NCI-H2227 treated with DMSO at 0.1 percent for 48 hours (cell line): ENCODE data around the gene NR2F2.

Experiments used
- DNase-seq: peaks from one replicate; lab custom pipeline; 2025; lab: John Stamatoyannopoulos, UW

The NR2F2 gene

DNA sequence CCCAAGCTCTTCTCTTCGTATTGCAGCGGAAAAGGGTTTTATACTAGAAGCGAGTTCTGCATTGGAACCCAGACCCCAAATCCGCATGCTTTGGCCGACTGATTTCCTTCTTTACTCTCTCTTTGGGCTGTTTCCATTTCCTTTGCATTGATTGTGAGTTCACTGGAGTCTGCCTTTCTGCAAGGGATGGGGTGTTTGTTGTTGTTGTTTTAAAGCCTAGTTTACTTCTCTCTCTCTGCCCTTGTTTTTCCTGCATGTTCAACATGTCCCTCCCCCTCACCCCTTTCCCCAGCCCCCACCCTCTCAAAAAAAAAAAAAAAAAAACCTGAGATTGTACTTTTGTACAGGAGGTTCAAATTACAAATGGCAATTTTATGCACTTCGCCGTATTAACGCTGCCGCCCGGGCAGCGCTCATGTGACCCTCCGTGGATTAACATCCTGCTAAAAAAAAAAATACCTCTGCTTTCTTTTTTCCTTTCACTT is 2.2 kb downstream of the NR2F2 start:
- DNase-seq, result no peak

GRCh38 chr15:96333131-96334016 is 2.9 kb downstream of the NR2F2 start:
- DNase-seq, result no peak

DNA sequence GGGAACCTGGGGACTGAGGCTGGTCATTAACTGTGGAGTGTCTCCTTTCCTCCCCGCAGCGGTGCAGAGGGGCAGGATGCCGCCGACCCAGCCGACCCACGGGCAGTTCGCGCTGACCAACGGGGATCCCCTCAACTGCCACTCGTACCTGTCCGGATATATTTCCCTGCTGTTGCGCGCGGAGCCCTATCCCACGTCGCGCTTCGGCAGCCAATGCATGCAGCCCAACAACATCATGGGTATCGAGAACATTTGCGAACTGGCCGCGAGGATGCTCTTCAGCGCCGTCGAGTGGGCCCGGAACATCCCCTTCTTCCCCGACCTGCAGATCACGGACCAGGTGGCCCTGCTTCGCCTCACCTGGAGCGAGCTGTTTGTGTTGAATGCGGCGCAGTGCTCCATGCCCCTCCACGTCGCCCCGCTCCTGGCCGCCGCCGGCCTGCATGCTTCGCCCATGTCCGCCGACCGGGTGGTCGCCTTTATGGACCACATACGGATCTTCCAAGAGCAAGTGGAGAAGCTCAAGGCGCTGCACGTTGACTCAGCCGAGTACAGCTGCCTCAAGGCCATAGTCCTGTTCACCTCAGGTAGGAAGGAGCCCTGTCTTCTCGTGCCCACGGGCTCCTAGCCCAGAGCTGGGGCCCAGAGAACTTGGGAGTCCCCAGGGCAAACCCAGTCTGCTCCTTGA is 3.7 kb downstream of the NR2F2 start:
- no peak for DNase-seq

DNA sequence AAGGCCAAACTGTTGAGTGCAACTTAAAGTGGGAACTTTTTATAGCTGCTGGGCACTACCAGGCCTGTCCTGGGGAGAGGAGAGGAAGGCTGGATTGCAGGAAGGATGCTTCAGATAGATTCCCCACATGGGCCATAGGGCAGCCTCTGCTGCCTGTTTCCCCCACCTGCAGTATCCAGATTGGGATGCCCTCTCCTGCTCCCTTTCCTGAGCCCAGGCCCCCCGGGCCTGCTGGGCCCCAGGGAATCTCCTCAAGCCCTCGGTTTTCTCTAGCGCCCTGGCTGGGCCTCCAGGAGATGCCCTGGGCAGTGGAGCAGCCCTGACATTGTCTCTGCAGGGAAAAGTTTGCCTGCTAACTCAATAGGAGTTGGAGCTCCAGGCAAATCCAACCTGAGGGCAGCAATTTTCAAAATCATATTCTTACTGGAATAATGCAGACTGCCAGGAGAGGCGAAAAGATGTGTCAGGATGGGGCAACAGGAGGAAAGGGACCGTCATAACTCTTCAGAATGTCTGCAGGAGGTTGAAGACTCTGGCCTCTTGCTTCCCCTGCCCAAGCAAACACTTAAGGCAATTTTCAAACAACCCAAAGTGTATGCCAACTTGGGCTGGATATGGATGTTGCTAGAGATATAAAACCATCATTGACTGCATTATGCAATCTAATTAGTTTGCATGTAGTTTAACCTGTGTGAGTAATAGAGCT is 4.4 kb downstream of the NR2F2 start:
- no peak for DNase-seq

GRCh38 chr15:96335411-96336024 is 5.0 kb downstream of the NR2F2 start:
- DNase-seq, result no peak

DNA sequence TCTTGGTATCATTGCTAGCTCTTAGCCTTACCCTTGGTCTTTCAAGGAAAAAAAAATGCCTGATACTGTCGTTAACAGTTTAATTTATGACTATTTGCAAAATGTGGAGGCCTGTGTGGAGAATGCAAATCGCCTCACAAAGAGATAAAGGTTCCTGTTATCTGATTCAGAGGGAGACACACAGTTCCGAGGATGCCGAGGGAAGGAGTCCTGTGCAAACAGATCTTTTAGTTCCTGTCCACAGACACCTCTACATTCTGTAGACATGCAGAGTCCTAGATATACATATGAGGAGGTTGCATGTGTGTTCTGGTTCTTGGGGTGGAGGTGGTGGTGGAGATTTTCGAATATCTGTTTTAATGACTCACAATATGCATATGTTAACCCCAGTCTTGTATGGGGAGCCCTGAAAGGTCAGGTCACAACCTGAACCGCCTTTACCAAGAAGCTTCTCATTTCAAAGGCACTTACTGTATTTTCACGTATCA is 5.7 kb downstream of the NR2F2 start:
- DNase-seq, result no peak

DNA sequence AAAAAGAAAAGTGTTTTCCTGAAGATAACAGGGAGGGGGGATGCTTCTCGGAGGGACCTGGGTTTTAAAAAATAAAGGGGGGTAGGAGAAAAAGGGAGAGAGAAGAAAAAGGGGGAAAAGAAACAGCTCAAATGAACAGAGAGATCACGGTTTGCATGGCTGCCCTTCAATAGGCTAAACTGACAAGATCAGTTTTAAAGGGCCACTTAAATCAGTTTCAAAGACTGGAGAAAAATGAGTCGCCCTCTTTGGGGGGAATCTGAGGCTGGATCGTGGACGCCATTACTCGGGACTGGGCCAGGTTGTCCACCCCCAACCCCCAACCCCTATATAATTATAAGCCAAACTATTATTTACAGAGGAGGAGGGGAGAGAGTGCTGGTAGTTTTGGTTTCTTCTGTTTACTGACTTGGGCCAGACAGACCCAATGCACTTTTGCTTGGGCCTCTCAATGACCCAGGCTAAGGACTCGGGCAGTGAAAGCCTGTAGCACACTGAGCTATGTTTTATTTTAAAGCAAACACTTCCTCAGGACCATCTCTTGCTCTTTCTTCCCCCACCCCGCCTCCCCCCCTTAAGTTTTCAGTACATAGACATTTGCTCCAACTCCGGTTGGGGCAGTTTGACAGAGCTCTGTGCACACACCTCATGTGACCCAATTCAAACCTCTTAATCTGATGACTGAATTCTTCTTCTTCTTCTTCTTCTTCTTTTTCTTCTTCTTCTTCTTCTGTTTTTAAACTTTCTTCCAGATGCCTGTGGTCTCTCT is 6.3 kb downstream of the NR2F2 start:
- DNase-seq, result no peak

DNA sequence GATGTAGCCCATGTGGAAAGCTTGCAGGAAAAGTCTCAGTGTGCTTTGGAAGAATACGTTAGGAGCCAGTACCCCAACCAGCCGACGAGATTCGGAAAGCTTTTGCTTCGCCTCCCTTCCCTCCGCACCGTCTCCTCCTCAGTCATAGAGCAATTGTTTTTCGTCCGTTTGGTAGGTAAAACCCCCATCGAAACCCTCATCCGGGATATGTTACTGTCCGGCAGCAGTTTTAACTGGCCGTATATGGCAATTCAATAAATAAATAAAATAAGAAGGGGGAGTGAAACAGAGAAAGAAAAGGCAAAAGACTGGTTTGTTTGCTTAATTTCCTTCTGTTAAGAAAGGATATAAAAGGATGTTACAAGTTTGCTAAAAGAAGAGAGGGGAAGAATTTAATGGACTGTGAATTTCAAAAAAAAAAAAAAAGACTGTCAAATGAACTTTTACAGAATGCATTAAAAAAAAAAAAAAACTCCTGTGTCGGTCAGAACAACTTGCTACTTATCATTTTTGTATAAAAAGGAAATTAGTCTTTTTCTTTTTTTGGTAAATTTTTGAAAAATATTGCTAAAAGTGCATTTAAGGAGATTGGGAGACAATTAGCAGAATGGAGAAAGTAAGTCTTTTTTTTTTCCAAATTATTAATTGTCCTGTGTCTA is 7.0 kb downstream of the NR2F2 start:
- DNase-seq, result no peak

GRCh38 chr15:96338074-96338765 is 7.7 kb downstream of the NR2F2 start:
- DNase-seq, result no peak

GRCh38 chr15:96338766-96339618 is 8.5 kb downstream of the NR2F2 start:
- no peak for DNase-seq

DNA sequence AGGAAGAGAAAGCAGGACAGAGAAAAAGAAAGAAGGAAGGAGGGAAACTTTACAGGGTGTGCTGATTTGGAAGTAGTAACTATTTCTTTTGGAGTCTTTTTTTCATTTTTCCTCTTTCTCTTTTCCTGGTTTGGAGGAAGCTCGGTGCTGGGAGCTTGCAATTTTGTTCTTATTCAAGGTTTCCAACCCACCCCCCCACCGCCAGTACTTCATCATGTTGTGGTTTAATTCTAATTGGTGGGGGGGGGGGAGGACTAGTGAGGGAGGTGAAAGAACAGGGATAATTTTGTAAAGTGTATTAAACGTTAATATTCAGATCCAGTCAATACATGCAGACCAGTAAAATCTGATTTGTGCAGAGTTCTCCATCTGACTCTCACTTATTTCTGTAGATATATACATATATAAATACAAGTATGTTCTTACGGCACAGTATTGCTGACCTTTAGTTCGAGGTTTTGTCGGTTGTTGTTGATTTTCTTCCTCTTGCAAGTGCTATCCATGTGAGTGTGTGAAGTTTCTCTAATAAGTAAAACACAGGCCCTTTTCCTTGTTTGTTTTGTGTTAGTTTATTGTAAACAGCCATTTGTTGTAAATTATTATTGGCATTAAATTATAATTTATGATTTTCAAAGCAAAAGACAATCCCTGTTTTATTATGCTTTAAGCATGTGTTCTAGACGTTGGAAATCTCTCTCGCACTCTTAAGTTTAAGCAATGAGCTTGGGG is 9.3 kb downstream of the NR2F2 start:
- DNase-seq, result no peak

- no peak for DNase-seq
Observed at GRCh38 chr15:96340348-96340597, 9.8 kb downstream of the NR2F2 start.

GRCh38 chr15:96340598-96341512 is 10.4 kb downstream of the NR2F2 start:
- no peak for DNase-seq

DNA sequence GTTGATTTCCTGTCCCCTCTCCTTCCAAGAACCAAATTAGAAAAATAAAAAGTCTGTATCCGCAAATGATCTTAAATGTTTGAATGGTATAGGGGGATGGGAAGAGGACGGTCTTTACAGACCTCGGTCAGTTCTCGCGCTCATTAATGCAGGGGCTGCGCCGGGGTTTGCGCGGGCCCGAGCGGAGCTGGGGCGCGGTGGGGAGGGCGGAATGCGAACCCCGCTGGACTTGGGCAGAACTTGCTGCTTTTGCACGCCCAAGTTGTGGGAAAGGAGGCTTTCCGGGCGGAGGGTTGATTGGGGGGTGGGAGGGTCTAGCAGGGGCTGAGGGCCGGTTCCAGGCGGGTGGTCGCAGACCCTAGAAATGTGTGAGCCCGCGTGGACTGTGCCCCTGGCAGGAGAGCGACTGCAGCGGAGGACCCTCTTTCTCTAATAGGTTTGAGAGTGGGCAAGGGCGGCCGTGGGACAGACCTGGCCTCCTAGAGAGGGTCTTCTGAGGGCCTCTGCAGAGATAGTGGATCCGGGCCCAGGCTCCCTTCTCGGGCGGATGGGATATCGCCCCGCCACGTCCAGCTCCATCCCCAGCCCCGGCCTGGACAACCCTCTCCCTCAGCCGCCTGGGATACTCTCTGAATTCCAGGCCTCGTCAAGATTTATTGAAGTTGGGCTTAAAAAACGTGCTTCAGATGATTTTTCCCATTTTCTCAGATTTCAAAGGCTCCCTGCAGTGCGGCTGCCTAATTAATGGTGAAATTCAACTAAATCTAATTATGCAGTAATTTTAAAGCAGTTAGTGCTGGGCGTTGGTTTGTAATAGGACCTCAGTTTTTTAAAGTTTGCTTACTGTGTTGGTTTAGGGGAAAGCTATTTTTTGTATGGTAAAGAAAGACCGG is 11.3 kb downstream of the NR2F2 start:
- DNase-seq, result no peak

- no peak for DNase-seq
Observed at GRCh38 chr15:96342406-96343112, 12.1 kb downstream of the NR2F2 start.
